Measurements from ENCODE around the gene ITPKB. TPM values are rescaled to one million over a fixed set of nuclear protein-coding genes. Genes with fewer than 3 reads are reported as not detected.
A peak's percentile ranks its signal among the peaks of the same experiment; 100 is the strongest.

Gene ITPKB
- total RNA-seq, 1 donor from 2014 or later = 1.6 TPM

DNA sequence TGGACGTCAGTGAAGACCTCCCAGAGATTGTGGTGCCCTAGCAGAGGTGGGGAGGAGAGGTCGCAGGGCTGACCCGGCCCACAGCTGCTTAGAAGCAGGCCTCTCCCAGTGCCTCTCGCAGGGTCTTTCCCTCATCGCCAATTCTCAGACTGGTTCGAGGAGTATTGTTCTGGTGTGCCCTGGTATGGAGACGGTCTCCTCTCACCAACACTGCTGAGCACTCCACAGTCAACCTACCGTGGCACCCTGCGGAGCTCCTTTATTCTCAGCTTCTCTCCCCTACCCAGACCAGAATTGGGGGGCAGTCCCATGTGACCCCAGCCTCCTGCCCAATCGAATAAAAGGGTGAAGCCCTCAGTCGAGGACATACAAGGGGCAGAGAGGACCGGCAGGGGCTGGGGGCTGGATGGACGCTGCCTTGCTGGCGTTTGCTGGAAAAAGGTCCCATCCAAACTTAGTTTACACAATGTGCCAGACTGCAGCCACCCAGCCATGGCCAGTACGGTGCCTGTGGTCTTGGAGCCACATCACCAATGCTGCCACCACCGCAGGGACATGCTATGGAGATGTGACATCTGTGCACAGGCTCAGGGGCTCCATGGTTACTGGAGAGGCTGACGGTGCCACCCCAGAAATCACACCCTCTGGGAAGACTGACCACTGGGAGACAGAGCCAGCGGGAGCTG lies 109.7 kb downstream of the ITPKB start:
- Histone ChIP-seq H3K27ac (no peak overlapping the region), H3K9ac (no peak overlapping the region), H2AFZ (replicated peaks) (no peak overlapping the region), H3K4me1 (no peaks in the 10 kb centered on the region), H3F3A (ENCODE audit: low read depth) (no peaks in the 10 kb centered on the region), H3K4me3 (no peak overlapping the region), H3K36me3 (no peaks in the 10 kb centered on the region), H3K27me3 (peaks cover 18% of the 10 kb centered on the region), H4K20me1 (ENCODE audit: low read depth) (no peaks in the 10 kb centered on the region), H3K79me2 (ENCODE audit: low read depth) (no peaks in the 10 kb centered on the region), H3K4me2 (no peak overlapping the region), H3K9me3 (ENCODE audit: low read depth) (no peaks in the 10 kb centered on the region)
- peaks cover 2% of the 10 kb centered on the region for H3K36me3 Mint-ChIP-seq
- peaks cover 9% of the 10 kb centered on the region for H3K27me3 Mint-ChIP-seq (ENCODE audit: insufficient read depth, low read depth)
- no peak for DNase-seq (ENCODE audit: low spot score)
- peak overlapping the region; percentile 47 for H3K27ac Mint-ChIP-seq
- TF ChIP-seq, protein P1, sequence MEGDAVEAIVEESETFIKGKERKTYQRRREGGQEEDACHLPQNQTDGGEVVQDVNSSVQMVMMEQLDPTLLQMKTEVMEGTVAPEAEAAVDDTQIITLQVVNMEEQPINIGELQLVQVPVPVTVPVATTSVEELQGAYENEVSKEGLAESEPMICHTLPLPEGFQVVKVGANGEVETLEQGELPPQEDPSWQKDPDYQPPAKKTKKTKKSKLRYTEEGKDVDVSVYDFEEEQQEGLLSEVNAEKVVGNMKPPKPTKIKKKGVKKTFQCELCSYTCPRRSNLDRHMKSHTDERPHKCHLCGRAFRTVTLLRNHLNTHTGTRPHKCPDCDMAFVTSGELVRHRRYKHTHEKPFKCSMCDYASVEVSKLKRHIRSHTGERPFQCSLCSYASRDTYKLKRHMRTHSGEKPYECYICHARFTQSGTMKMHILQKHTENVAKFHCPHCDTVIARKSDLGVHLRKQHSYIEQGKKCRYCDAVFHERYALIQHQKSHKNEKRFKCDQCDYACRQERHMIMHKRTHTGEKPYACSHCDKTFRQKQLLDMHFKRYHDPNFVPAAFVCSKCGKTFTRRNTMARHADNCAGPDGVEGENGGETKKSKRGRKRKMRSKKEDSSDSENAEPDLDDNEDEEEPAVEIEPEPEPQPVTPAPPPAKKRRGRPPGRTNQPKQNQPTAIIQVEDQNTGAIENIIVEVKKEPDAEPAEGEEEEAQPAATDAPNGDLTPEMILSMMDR (IDR thresholded peaks at IDR 0.05) = no peak
- TF ChIP-seq EZH2phosphoT487 (IDR thresholded peaks at IDR 0.05) = no peak
- TF ChIP-seq EZH2 (IDR thresholded peaks at IDR 0.05) = no peak
- H3K9me3 Mint-ChIP-seq = no peaks in the 10 kb centered on the region
- peaks cover 24% of the 10 kb centered on the region for H3K4me1 Mint-ChIP-seq
- H3K4me3 Mint-ChIP-seq = no peak overlapping the region

DNA sequence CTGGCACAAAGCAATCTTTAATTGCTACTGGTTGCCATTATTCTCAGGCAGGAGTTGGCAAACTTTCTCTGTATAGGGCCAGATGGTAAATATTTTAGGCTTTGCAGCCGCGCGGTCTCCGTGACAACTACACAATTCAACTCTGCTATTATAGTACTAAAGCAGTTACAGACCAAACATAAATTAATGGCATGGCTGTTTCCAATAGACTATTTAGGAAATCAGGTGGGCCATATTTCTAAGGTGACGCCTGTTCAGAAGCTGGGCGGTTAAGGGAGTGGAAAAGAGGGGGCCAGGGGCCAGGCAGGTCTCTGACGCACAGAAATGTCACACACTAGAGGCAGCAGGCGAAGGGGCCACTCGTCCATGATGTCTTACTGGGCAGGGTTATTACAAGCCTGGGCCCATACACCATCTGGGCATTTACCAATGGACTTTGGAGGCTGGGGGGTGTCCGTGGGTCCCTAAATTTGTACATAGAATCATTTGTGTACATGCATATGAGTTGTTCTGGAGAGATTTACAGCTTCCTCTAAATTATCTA lies 110.4 kb downstream of the ITPKB start:
- H3K27me3 ChIP-seq = peaks cover 18% of the 10 kb centered on the region
- Mint-ChIP-seq H3K36me3 (peaks cover 2% of the 10 kb centered on the region), H3K4me3 (no peak overlapping the region), H3K4me1 (peaks cover 24% of the 10 kb centered on the region), H3K9me3 (no peaks in the 10 kb centered on the region), H3K27me3 (ENCODE audit: insufficient read depth, low read depth) (peaks cover 9% of the 10 kb centered on the region), H3K27ac (peak overlapping the region; percentile 47)
- no peak overlapping the region for H3K4me3 ChIP-seq
- TF ChIP-seq EZH2phosphoT487 (IDR thresholded peaks at IDR 0.05) = no peak
- TF ChIP-seq EZH2 (IDR thresholded peaks at IDR 0.05) = no peak
- TF ChIP-seq, protein P1 (IDR thresholded peaks at IDR 0.05) = no peak
- no peaks in the 10 kb centered on the region for H3K4me1 ChIP-seq
- H3K27ac ChIP-seq = no peak overlapping the region
- H3F3A ChIP-seq (ENCODE audit: low read depth) = no peaks in the 10 kb centered on the region
- DNase-seq (ENCODE audit: low spot score) = no peak
- no peak overlapping the region for H3K4me2 ChIP-seq
- no peak overlapping the region for H3K9ac ChIP-seq
- no peak overlapping the region for H2AFZ ChIP-seq (replicated peaks)
- no peaks in the 10 kb centered on the region for H3K36me3 ChIP-seq
- no peaks in the 10 kb centered on the region for H3K9me3 ChIP-seq (ENCODE audit: low read depth)
- no peaks in the 10 kb centered on the region for H4K20me1 ChIP-seq (ENCODE audit: low read depth)
- no peaks in the 10 kb centered on the region for H3K79me2 ChIP-seq (ENCODE audit: low read depth)

DNA sequence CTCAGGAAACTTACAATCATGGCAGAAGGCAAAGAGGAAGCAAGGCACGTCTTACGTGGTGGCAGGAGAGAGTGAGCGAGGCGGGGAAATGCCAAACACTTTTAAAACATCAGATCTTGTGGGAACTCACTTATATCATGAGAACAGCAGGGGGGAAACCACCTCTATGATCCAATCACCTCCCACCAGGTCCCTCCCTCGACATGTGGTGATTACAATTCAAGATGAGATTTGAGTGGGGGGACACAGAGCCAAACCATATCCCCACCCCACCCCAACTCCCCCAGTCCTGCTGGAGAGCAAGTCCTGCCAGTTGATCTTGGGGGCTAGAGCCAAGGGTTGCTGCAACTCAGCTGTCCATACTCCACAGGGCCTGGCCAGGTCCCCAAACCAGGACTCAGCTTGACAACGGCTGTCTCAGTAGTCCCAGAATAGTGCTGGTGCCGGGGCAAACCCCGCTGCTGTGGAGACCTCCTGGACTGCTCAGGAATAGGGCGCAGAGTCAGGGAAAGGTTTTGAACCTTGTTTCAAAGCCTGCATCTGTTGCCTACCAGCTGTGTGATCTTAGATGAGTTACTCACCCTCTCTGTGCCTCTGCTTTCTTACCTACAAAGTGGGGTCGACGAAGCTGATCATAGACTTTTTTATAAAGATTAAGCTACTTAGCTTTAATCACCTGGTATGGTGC lies 111.0 kb downstream of the ITPKB start:
- H3K4me3 Mint-ChIP-seq = no peak overlapping the region
- TF ChIP-seq EZH2 (IDR thresholded peaks at IDR 0.05) = no peak
- TF ChIP-seq, protein P1 (IDR thresholded peaks at IDR 0.05) = no peak
- TF ChIP-seq EZH2phosphoT487 (IDR thresholded peaks at IDR 0.05) = no peak
- DNase-seq (ENCODE audit: low spot score) = no peak

More for the DNA sequence above, 111.0 kb downstream of the ITPKB start:
- H3K9ac ChIP-seq = no peak overlapping the region
- no peak overlapping the region for H3K27ac ChIP-seq
- no peaks in the 10 kb centered on the region for H3K36me3 ChIP-seq
- no peak overlapping the region for H2AFZ ChIP-seq (replicated peaks)
- no peaks in the 10 kb centered on the region for H4K20me1 ChIP-seq (ENCODE audit: low read depth)
- H3K79me2 ChIP-seq (ENCODE audit: low read depth) = no peaks in the 10 kb centered on the region
- H3K4me1 Mint-ChIP-seq = peaks cover 20% of the 10 kb centered on the region
- no peaks in the 10 kb centered on the region for H3K4me1 ChIP-seq
- no peaks in the 10 kb centered on the region for H3F3A ChIP-seq (ENCODE audit: low read depth)
- H3K4me2 ChIP-seq = no peak overlapping the region
- peaks cover 6% of the 10 kb centered on the region for H3K27me3 Mint-ChIP-seq (ENCODE audit: insufficient read depth, low read depth)
- H3K9me3 ChIP-seq (ENCODE audit: low read depth) = no peaks in the 10 kb centered on the region
- H3K27me3 ChIP-seq = peaks cover 18% of the 10 kb centered on the region
- H3K9me3 Mint-ChIP-seq = no peaks in the 10 kb centered on the region
- peaks cover 2% of the 10 kb centered on the region for H3K36me3 Mint-ChIP-seq
- H3K27ac Mint-ChIP-seq = no peak overlapping the region
- H3K4me3 ChIP-seq = no peak overlapping the region
